Activated T-helper 17 cell treated with anti-CD3 and anti-CD28 coated beads, Interleukin-2, amount 50 U/mL, for 72 hours (primary cell): ENCODE measurements around the gene CDRT4. TPM values are rescaled to one million over a fixed set of nuclear protein-coding genes. Genes with fewer than 3 reads are reported as not detected.
A peak's percentile ranks its signal among the peaks of the same experiment; 100 is the strongest.
"Not testable (repeated sequence)": the region's sequence is repeated elsewhere in the genome, so short reads cannot be mapped to it uniquely, and the experiment has no call there.

Source experiments
- ATAC-seq: fragments of 150-1000 bp; cut with Tn5 transposase; replicated peaks from 2 replicates; pipeline ENCODE4 v1.10.0; 2021; ENCODE audit warnings: mild to moderate bottlenecking, moderate library complexity
- H3K27ac Mint-ChIP-seq: one replicate; pipeline ENCODE4 v1.8.0; 2022; ENCODE audit warnings: mixed read lengths
- H3K27me3 Mint-ChIP-seq: one replicate; pipeline ENCODE4 v1.8.0; 2022; ENCODE audit warnings: mixed read lengths
- H3K36me3 Mint-ChIP-seq: one replicate; pipeline ENCODE4 v1.8.0; 2022; ENCODE audit warnings: low read depth, mild to moderate bottlenecking, mixed read lengths
- H3K4me1 Mint-ChIP-seq: one replicate; pipeline ENCODE4 v1.8.0; 2022; ENCODE audit warnings: mixed read lengths
- H3K4me3 Mint-ChIP-seq: one replicate; pipeline ENCODE4 v1.8.0; 2022; ENCODE audit warnings: mild to moderate bottlenecking, mixed read lengths
- H3K9me3 Mint-ChIP-seq: one replicate; pipeline ENCODE4 v1.8.0; 2022; ENCODE audit warnings: mixed read lengths
- total RNA-seq, 2 donors: library from RNA; stranded (reverse); gene quantifications; one replicate each; pipeline ENCODE4 v1.2.3, GENCODE V29; 2022

The CDRT4 gene
- 1 to 10 TPM; 5.8 to 8.0 TPM for total RNA-seq

DNA sequence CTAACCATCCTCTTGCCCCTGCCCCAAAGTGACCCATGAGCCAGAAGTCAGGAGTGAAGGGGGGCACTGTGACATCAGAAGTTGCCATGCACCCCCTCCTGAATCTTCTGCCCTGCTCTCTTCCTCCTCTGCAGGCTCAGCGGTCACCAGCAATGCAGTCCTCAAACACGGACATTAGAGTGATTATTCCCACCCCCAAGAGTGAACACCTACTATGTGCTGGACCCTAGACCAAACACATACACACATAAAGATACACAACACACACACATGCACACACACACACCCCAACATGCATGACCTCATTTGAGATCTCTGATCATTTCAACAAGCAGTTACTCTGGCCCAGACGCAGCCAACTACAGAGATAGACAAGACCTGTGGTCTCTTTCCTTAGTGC lies at the start of gene CDRT4:
CDRT4 (minus strand) TSS at position 30 of the 400 bp plus-strand sequence. CDS start 27,383 bp downstream, outside the sequence.
- no peak for ATAC-seq
- H3K36me3 Mint-ChIP-seq = peaks cover 5% of the 10 kb centered on the region
- no peak within 1 kb of the TSS for H3K27ac Mint-ChIP-seq
- H3K4me1 Mint-ChIP-seq = no peaks in the 10 kb centered on the region
- no peak within 1 kb of the TSS for H3K4me3 Mint-ChIP-seq
- no peaks in the 10 kb centered on the region for H3K27me3 Mint-ChIP-seq
- no peaks in the 10 kb centered on the region for H3K9me3 Mint-ChIP-seq

DNA sequence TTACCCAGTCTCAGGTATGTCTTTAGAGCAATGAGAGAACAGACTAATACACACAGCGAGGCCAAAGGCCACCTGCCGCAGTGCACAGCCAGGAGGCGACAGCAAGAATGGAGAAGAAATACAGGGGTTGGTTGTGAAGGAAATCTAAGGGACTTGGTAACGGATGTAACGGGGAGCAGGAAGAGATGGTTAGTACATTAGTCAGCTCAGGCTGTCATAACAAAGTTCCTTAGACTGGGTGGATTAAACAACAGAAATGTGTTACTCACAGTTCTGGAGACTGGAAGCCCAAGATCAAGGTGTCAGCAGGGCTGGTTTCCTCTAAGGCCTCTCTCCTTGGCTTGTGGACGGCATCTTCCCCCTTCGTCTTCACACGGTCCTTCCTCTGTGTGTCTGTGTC lies 48.7 kb upstream of the CDRT4 start:
- ATAC-seq = no peak
- Mint-ChIP-seq H3K27me3 (no peaks in the 10 kb centered on the region), H3K4me1 (no peaks in the 10 kb centered on the region), H3K9me3 (no peaks in the 10 kb centered on the region), H3K4me3 (no peak overlapping the region), H3K36me3 (peaks cover 25% of the 10 kb centered on the region), H3K27ac (no peak overlapping the region)

- Mint-ChIP-seq H3K4me3 (no peak overlapping the region), H3K27me3 (no peaks in the 10 kb centered on the region), H3K36me3 (peaks cover 33% of the 10 kb centered on the region), H3K9me3 (no peaks in the 10 kb centered on the region), H3K27ac (no peak overlapping the region), H3K4me1 (peaks cover 5% of the 10 kb centered on the region)
- no peak for ATAC-seq
These were observed 47.0 kb upstream of the CDRT4 start for GRCh38 chr17:15514469-15514868.

DNA sequence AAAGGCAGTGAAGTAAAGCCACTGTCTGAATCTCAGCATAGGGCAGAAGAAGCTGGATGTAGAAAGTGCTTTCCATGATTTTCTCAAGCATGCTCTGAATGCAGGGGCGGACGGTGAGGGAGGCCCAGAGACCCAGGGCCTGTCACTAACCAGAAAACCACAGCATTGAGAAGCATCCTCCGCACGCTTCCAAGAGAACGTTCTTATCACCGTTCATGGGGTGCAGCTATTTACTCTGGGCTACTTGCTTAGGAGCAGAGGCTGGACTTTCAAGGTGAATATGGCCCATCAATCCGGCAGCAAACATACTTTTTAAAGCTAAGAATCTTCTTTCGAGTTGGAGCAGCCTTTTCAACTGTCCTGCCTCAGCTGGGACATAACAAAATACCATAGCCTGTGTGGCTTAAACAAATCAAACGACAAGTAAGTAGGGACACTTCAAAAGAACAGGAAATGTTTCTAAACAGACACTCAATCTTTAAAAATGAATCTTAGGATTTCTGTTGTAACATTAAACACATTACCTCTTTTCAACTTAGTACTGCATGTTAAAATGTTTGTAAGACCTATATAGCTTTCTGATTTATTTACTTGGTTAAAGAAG lies 46.5 kb upstream of the CDRT4 start:
- peaks cover 33% of the 10 kb centered on the region for H3K36me3 Mint-ChIP-seq
- ATAC-seq = no peak
- peaks cover 5% of the 10 kb centered on the region for H3K4me1 Mint-ChIP-seq
- H3K9me3 Mint-ChIP-seq = no peaks in the 10 kb centered on the region
- H3K27ac Mint-ChIP-seq = no peak overlapping the region
- no peak overlapping the region for H3K4me3 Mint-ChIP-seq
- no peaks in the 10 kb centered on the region for H3K27me3 Mint-ChIP-seq

DNA sequence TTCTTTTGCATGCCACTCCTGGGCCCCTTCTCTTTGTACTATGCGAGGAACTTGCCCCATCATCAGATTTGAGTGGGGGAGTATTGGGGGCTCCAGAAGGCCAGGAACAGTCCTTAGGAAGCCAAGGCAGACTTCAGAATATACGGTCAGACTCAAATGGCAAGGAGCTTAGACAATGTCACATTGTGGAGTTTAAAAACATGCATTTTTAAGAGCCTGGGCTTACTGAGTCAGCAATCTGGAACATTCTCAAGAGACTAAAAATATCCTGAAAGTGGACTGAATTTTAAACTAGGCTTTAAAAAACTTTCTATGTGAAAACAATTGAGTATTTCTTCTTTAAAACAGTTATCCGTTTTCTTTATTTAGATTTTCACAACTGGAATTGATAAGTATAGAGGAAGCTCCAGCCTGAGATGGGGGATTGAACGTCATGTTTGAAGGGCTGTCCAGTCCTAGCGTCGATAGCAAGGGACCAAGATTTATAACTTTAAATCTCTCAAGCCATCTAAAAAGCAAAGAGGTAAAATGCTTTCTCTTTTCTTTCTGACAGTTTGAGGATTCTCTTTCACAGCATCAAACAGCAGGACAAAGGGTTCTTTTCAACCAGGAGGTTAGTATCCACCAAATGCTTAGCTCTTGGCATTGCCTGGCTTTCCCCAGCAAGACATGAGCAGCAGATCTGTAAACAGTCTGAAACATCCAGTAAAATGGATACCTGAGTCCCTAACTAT lies 45.8 kb upstream of the CDRT4 start:
- H3K4me3 Mint-ChIP-seq = no peak overlapping the region
- no peaks in the 10 kb centered on the region for H3K27me3 Mint-ChIP-seq
- ATAC-seq = no peak
- H3K27ac Mint-ChIP-seq = no peak overlapping the region
- H3K36me3 Mint-ChIP-seq = peaks cover 33% of the 10 kb centered on the region
- peaks cover 5% of the 10 kb centered on the region for H3K4me1 Mint-ChIP-seq
- H3K9me3 Mint-ChIP-seq = no peaks in the 10 kb centered on the region

GRCh38 chr17:15512071-15512709 lies 44.8 kb upstream of the CDRT4 start:
- H3K4me3 Mint-ChIP-seq = no peak overlapping the region
- H3K9me3 Mint-ChIP-seq = no peaks in the 10 kb centered on the region
- ATAC-seq = no peak
- H3K4me1 Mint-ChIP-seq = peaks cover 5% of the 10 kb centered on the region
- H3K27ac Mint-ChIP-seq = no peak overlapping the region
- H3K36me3 Mint-ChIP-seq = peaks cover 33% of the 10 kb centered on the region
- H3K27me3 Mint-ChIP-seq = no peaks in the 10 kb centered on the region

DNA sequence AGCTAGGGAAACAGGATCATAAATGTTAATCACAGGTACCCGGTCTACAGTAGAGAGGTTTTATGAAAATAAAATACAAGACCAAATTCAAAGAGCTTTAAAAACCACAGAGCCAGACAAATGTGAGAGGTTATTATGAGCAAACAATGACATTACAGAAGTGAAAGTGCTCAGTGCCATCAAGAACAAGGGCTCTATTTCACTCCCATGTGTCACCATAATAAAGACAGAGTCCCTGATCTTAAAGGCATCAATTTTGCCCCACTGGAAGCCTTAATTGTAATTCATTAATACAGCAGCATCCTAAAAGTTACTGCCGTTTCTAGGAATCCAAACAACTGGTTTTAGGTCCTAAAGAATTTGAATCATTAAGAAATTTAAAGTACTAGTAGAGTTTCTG lies 43.7 kb upstream of the CDRT4 start:
- ATAC-seq = no peak
- Mint-ChIP-seq H3K27ac (no peak overlapping the region), H3K9me3 (no peaks in the 10 kb centered on the region), H3K27me3 (no peaks in the 10 kb centered on the region), H3K4me1 (peaks cover 5% of the 10 kb centered on the region), H3K4me3 (no peak overlapping the region), H3K36me3 (peaks cover 35% of the 10 kb centered on the region)

DNA sequence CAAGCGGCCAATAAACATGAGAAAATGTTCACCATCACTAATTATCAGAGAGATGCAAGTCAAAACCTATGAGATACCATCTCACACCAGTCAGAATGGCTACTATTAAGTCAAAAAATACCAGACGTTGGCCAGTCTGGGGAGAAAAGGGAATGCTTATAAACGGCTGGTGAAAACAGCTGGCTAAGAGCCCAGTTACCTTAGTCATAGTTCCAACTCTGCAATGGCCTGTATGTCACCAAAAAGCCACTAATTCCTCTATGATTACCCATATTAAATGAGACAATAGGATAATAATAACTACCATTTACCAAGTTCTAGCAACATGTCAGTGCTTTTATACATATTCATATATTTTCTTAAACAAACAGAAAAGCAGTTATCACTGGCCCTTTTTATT lies 42.9 kb upstream of the CDRT4 start:
- ATAC-seq = no peak
- Mint-ChIP-seq H3K27ac (no peak overlapping the region), H3K36me3 (peaks cover 27% of the 10 kb centered on the region), H3K27me3 (no peaks in the 10 kb centered on the region), H3K9me3 (no peaks in the 10 kb centered on the region), H3K4me3 (no peak overlapping the region), H3K4me1 (peaks cover 5% of the 10 kb centered on the region)

GRCh38 chr17:15509095-15509494 lies 41.7 kb upstream of the CDRT4 start:
- Mint-ChIP-seq H3K27ac (no peak overlapping the region), H3K36me3 (peaks cover 18% of the 10 kb centered on the region), H3K4me1 (peaks cover 5% of the 10 kb centered on the region), H3K9me3 (no peaks in the 10 kb centered on the region), H3K4me3 (no peak overlapping the region), H3K27me3 (no peaks in the 10 kb centered on the region)
- no peak for ATAC-seq

DNA sequence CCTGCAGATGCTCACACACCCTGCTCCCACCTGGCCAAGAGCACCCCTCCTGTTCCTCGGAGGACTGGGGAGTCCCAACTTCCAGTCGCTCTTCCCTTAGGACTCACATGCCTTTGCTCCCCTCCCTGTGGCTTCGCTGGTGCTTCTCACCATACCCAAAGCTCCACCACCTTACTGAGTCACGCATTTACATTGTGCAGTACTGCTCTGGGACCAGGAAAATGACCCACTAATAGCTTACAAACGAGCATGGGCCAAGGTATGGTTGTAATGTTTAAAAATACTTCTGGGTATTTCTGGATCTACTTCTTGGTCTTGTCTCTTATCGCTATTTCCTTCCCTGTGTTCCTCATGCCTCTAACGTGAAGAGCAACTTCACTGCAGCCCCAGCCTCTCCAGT lies 41.0 kb upstream of the CDRT4 start:
- Mint-ChIP-seq H3K27me3 (no peaks in the 10 kb centered on the region), H3K4me1 (peaks cover 5% of the 10 kb centered on the region), H3K9me3 (no peaks in the 10 kb centered on the region), H3K4me3 (no peak overlapping the region), H3K27ac (peak overlapping the region; percentile 16), H3K36me3 (peaks cover 15% of the 10 kb centered on the region)
- ATAC-seq = no peak

GRCh38 chr17:15507896-15508295 lies 40.5 kb upstream of the CDRT4 start:
- Mint-ChIP-seq H3K9me3 (no peaks in the 10 kb centered on the region), H3K4me1 (peaks cover 6% of the 10 kb centered on the region), H3K27ac (peak overlapping the region; percentile 16), H3K27me3 (no peaks in the 10 kb centered on the region), H3K36me3 (peaks cover 16% of the 10 kb centered on the region), H3K4me3 (no peak overlapping the region)
- ATAC-seq = no peak

GRCh38 chr17:15507001-15507400 lies 39.6 kb upstream of the CDRT4 start:
- Mint-ChIP-seq H3K27ac (no peak overlapping the region), H3K9me3 (no peaks in the 10 kb centered on the region)
- no peak for ATAC-seq

GRCh38 chr17:15505708-15506107 lies 38.3 kb upstream of the CDRT4 start:
- H3K36me3 Mint-ChIP-seq = peaks cover 28% of the 10 kb centered on the region
- ATAC-seq, H3K27me3 Mint-ChIP-seq, H3K9me3 Mint-ChIP-seq, H3K4me3 Mint-ChIP-seq, H3K27ac Mint-ChIP-seq: not testable (repeated sequence)
- H3K4me1 Mint-ChIP-seq = peaks cover 10% of the 10 kb centered on the region

More at GRCh38 chr17:15507001-15507400, 39.6 kb upstream of the CDRT4 start:
- Mint-ChIP-seq H3K27me3 (no peaks in the 10 kb centered on the region), H3K4me3 (no peak overlapping the region), H3K4me1 (peaks cover 10% of the 10 kb centered on the region), H3K36me3 (peaks cover 20% of the 10 kb centered on the region)

DNA sequence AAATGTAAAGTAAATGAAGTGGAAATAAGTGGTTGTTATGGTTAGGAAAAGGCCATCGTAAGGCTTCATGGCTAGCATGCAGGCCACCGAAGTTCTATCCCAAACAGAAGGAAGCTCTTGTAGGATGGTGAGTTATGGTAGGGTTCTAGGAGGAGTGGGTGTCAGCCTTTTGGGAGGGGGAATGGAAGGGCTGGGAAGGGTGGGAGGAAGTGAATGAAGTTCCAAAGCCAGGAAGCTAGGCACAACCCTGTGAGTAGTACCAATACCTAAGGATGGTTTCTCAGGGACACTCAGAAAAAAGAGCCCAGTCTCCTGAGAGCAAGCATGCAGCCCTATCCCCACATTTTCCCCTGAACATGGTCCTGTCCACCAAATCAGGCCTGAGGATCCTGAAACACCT lies 36.3 kb upstream of the CDRT4 start:
- Mint-ChIP-seq H3K27me3 (no peaks in the 10 kb centered on the region), H3K36me3 (peaks cover 23% of the 10 kb centered on the region), H3K4me3 (no peak overlapping the region), H3K27ac (no peak overlapping the region), H3K9me3 (no peaks in the 10 kb centered on the region), H3K4me1 (peaks cover 6% of the 10 kb centered on the region)
- no peak for ATAC-seq
